ENCODE measurements around the gene TANGO6. TPM values are rescaled to one million over a fixed set of nuclear protein-coding genes. Genes with fewer than 3 reads are reported as not detected.

The TANGO6 gene
- total RNA-seq, 4 donors from 2014 or later, result 16.7 to 24.4 (median 20.2) TPM

- H3K9me3 ChIP-seq, result no peaks in the 10 kb centered on the region
- peaks cover 18 to 25% of the 10 kb centered on the region in 2 donors for H3K36me3 ChIP-seq
- TF ChIP-seq POLR2A (IDR thresholded peaks at IDR 0.05) (no peak), CTCF (IDR thresholded peaks at IDR 0.05) (peak; percentile 15 to 66 (median 37))
- intact Hi-C loops (cut with DNase I), result no loop called here
- H3K4me1 ChIP-seq, result peaks cover 27 to 47% of the 10 kb centered on the region in 2 donors
- DNase-seq, result peak; percentile 42 to 45
- H3K4me3 ChIP-seq (replicated peaks in 1 of 3), result no peak overlapping the region
- H3K27me3 ChIP-seq, result no peaks in the 10 kb centered on the region
- H3K27ac ChIP-seq, result peak overlapping the region in 2 of 3 donors; percentile 43 to 52
- 43 to 60% methylated on average over 6 of the region's 6 CpGs for WGBS, 2 donors
Observed at GRCh38 chr16:69112285-69113129, 269.2 kb downstream of the TANGO6 start.

- peaks cover 25 to 28% of the 10 kb centered on the region in 2 donors for H3K36me3 ChIP-seq
- peaks cover 20 to 40% of the 10 kb centered on the region in 2 donors for H3K4me1 ChIP-seq
- H3K27me3 ChIP-seq, result no peaks in the 10 kb centered on the region
- 94 to 95% methylated on average over 7 of the region's 7 CpGs for WGBS, 2 donors
- H3K4me3 ChIP-seq (replicated peaks in 1 of 3), result no peak overlapping the region
- TF ChIP-seq CTCF (IDR thresholded peaks at IDR 0.05) (no peak), POLR2A (IDR thresholded peaks at IDR 0.05) (no peak)
- H3K27ac ChIP-seq, result no peak overlapping the region
- no peak for DNase-seq
- H3K9me3 ChIP-seq, result no peaks in the 10 kb centered on the region
- intact Hi-C loops (cut with DNase I), result no loop called here
Observed at GRCh38 chr16:69113216-69113615, 269.9 kb downstream of the TANGO6 start.

- Histone ChIP-seq H3K9me3 (no peaks in the 10 kb centered on the region), H3K27me3 (no peaks in the 10 kb centered on the region), H3K36me3 (peaks cover 30 to 33% of the 10 kb centered on the region in 2 donors), H3K4me3 (replicated peaks in 1 of 3) (no peak overlapping the region), H3K27ac (no peak overlapping the region), H3K4me1 (peaks cover 11 to 38% of the 10 kb centered on the region in 2 donors)
- intact Hi-C loops (cut with DNase I), result no loop called here
- TF ChIP-seq POLR2A (IDR thresholded peaks at IDR 0.05) (no peak), CTCF (IDR thresholded peaks at IDR 0.05) (no peak)
- DNase-seq, result no peak
- 86 to 95% methylated on average over 25 of the region's 25 CpGs for WGBS, 2 donors
Observed at GRCh38 chr16:69114346-69114975, 271.1 kb downstream of the TANGO6 start.

- Histone ChIP-seq H3K36me3 (peaks cover 28 to 38% of the 10 kb centered on the region in 2 donors), H3K27me3 (no peaks in the 10 kb centered on the region), H3K4me3 (replicated peaks in 1 of 3) (no peak overlapping the region), H3K4me1 (peaks cover 11 to 39% of the 10 kb centered on the region in 2 donors), H3K9me3 (no peaks in the 10 kb centered on the region), H3K27ac (no peak overlapping the region)
- no peak for DNase-seq
- WGBS, 2 donors, result 96 to 99% methylated on average over 6 of the region's 6 CpGs
- TF ChIP-seq POLR2A (IDR thresholded peaks at IDR 0.05) (no peak), CTCF (IDR thresholded peaks at IDR 0.05) (no peak)
- intact Hi-C loops (cut with DNase I), result no loop called here
Observed at GRCh38 chr16:69114976-69115355, 271.6 kb downstream of the TANGO6 start.

GRCh38 chr16:69115361-69115760 lies 272.0 kb downstream of the TANGO6 start:
- no peaks in the 10 kb centered on the region for H3K9me3 ChIP-seq
- H3K4me3 ChIP-seq (replicated peaks in 1 of 3), result no peak overlapping the region
- 97 to 98% methylated on average over 5 of the region's 5 CpGs for WGBS, 2 donors
- H3K36me3 ChIP-seq, result peaks cover 32 to 42% of the 10 kb centered on the region in 2 donors
- intact Hi-C loops (cut with DNase I), result no loop called here
- H3K27ac ChIP-seq, result no peak overlapping the region
- no peak for DNase-seq
- TF ChIP-seq CTCF (IDR thresholded peaks at IDR 0.05) (no peak), POLR2A (IDR thresholded peaks at IDR 0.05) (no peak)
- H3K4me1 ChIP-seq, result peaks cover 11 to 39% of the 10 kb centered on the region in 2 donors
- H3K27me3 ChIP-seq, result no peaks in the 10 kb centered on the region
